NCI-H128 (cell line): ENCODE measurements around the gene TP53INP2.
A peak's percentile ranks its signal among the peaks of the same experiment; 100 is the strongest.
"Not testable (repeated sequence)": the region's sequence is repeated elsewhere in the genome, so short reads cannot be mapped to it uniquely, and the experiment has no call there.

Experiments used
- DNase-seq: peaks from one replicate; lab custom pipeline; 2025; ENCODE audit not compliant: unreplicated experiment; lab: John Stamatoyannopoulos, UW

The TP53INP2 gene

GRCh38 chr20:34704177-34705007 lies at the start of gene TP53INP2:
TSS of gene TP53INP2 (plus strand) at chr20:34704344. CDS start at chr20:34708740, 4,396 bp downstream.
- DNase-seq = peak; percentile 55

GRCh38 chr20:34658654-34659053 lies 45.5 kb upstream of the TP53INP2 start:
- not testable (repeated sequence) for DNase-seq

GRCh38 chr20:34661811-34662210 lies 42.3 kb upstream of the TP53INP2 start:
- DNase-seq = not testable (repeated sequence)

- no peak for DNase-seq
Measured at GRCh38 chr20:34663213-34663943, 40.8 kb upstream of the TP53INP2 start.

- not testable (repeated sequence) for DNase-seq
Measured at GRCh38 chr20:34664751-34665150, 39.4 kb upstream of the TP53INP2 start.

GRCh38 chr20:34669094-34669493 lies 35.0 kb upstream of the TP53INP2 start:
- DNase-seq = no peak

- no peak for DNase-seq
Measured at GRCh38 chr20:34673412-34673811, 30.7 kb upstream of the TP53INP2 start.

GRCh38 chr20:34675561-34675960 lies 28.6 kb upstream of the TP53INP2 start:
- DNase-seq = no peak

GRCh38 chr20:34675993-34676641 lies 28.0 kb upstream of the TP53INP2 start:
- DNase-seq = no peak

- DNase-seq = peak; percentile 92
Measured at GRCh38 chr20:34676642-34677373, 27.3 kb upstream of the TP53INP2 start, which contains the start of gene PIGU. TSS of gene PIGU (minus strand) at chr20:34677092. CDS start at chr20:34677085, 7 bp downstream.

- no peak for DNase-seq
Measured at GRCh38 chr20:34680586-34681175, 23.5 kb upstream of the TP53INP2 start.

GRCh38 chr20:34683667-34684066 lies 20.5 kb upstream of the TP53INP2 start:
- DNase-seq = no peak

GRCh38 chr20:34689486-34689885 lies 14.7 kb upstream of the TP53INP2 start:
- DNase-seq = no peak

- no peak for DNase-seq
Measured at GRCh38 chr20:34691838-34692237, 12.3 kb upstream of the TP53INP2 start.

- DNase-seq = no peak
Measured at GRCh38 chr20:34693414-34693813, 10.7 kb upstream of the TP53INP2 start.

GRCh38 chr20:34701405-34702085 lies 2.6 kb upstream of the TP53INP2 start:
- no peak for DNase-seq

- no peak for DNase-seq
Measured at GRCh38 chr20:34703061-34703423, 1.1 kb upstream of the TP53INP2 start.

- peak; percentile 52 for DNase-seq
Measured at GRCh38 chr20:34703424-34704176, 544 bp upstream of the TP53INP2 start.

- DNase-seq = no peak
Measured at GRCh38 chr20:34705008-34705396, 858 bp downstream of the TP53INP2 start.
